Measurements from ENCODE around the gene SEPTIN10.

SEPTIN10 gene

DNA sequence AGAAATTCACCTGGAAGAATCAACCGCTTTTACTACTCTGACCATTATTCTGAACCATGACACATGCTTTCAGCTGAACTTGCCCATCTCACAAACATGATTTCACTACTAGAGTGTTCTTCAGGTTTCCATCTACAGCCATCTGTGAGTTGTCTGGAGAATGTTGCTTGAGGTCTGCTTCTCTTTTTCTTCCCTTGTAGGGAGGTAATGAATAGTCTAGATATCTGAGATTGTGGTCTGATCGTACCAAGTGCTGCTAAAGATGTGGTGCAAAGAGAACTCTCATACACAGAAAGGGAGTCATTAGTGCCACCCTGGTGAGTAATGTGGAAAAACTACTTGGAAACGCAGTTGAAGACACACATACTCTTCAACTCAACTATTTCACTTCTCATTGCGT is 10.6 kb upstream of the SEPTIN10 start:
- POLR2A ChIA-PET (ENCODE audit: low non-redundant PET), result no interaction called here
- TF ChIP-seq, protein P1, sequence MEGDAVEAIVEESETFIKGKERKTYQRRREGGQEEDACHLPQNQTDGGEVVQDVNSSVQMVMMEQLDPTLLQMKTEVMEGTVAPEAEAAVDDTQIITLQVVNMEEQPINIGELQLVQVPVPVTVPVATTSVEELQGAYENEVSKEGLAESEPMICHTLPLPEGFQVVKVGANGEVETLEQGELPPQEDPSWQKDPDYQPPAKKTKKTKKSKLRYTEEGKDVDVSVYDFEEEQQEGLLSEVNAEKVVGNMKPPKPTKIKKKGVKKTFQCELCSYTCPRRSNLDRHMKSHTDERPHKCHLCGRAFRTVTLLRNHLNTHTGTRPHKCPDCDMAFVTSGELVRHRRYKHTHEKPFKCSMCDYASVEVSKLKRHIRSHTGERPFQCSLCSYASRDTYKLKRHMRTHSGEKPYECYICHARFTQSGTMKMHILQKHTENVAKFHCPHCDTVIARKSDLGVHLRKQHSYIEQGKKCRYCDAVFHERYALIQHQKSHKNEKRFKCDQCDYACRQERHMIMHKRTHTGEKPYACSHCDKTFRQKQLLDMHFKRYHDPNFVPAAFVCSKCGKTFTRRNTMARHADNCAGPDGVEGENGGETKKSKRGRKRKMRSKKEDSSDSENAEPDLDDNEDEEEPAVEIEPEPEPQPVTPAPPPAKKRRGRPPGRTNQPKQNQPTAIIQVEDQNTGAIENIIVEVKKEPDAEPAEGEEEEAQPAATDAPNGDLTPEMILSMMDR (conservative IDR thresholded peaks at IDR 0.05; ENCODE audit: low read depth), result no peak
- CTCF ChIA-PET, result no interaction called here
- H3K27ac ChIP-seq, result no peak overlapping the region
- no peak for DNase-seq (ENCODE audit: low spot score)

DNA sequence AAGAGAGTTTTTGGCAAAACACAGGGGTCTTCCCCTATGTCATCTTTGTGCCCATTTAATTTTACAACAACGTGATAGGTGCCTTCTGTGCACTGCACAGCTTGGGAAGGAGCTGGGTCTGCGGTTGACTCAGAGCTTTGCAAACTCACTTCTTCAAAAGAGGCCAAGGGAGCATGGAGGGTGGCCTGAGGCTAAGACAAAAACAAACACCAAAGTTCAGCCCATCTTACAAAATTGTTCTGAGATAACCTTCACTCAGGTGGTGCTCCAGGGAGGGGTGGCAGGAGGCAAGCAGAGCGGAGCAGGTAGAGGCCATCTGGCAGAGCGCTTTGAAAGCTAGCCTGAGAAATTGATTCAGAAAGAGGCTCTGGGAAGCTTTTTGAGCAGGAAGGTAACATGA is 10.2 kb upstream of the SEPTIN10 start:
- ChIA-PET POLR2A (ENCODE audit: low non-redundant PET) (no interaction called here), CTCF (interaction anchor here (0.7 kb wide), 1 partner anchor 8 kb away, joined by 3 read pairs; no protein-coding TSS in a partner anchor)
- DNase-seq (ENCODE audit: low spot score), result no peak

DNA sequence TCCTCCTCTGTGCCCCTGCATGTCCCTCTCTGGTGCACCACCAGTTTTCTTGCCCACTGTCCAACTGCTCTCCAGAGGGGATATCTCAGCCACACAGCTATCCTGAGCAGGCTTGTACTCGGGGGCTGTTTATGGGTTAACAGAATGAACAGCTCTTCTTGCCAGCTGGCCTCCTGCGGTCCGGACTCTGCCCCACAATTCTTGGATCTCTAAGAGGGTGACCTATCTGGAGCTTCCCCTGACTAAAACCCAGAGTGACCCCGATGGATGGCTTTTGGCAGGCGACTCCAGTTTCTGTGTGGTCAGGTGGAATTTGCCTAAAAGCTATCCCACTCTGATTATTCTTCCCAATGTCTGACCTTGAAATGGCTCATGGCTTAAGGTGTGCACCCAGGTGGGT is 9.5 kb upstream of the SEPTIN10 start:
- CTCF ChIA-PET, result interaction anchor here (0.7 kb wide), 1 partner anchor 8 kb away, joined by 3 read pairs; no protein-coding TSS in a partner anchor
- TF ChIP-seq, protein P1 (conservative IDR thresholded peaks at IDR 0.05; ENCODE audit: low read depth), result no peak
- DNase-seq (ENCODE audit: low spot score), result no peak
- no peak overlapping the region for H3K27ac ChIP-seq
- POLR2A ChIA-PET (ENCODE audit: low non-redundant PET), result no interaction called here

More for the DNA sequence above, 10.2 kb upstream of the SEPTIN10 start:
- TF ChIP-seq, protein P1 (conservative IDR thresholded peaks at IDR 0.05; ENCODE audit: low read depth), result no peak
- H3K27ac ChIP-seq, result no peak overlapping the region

DNA sequence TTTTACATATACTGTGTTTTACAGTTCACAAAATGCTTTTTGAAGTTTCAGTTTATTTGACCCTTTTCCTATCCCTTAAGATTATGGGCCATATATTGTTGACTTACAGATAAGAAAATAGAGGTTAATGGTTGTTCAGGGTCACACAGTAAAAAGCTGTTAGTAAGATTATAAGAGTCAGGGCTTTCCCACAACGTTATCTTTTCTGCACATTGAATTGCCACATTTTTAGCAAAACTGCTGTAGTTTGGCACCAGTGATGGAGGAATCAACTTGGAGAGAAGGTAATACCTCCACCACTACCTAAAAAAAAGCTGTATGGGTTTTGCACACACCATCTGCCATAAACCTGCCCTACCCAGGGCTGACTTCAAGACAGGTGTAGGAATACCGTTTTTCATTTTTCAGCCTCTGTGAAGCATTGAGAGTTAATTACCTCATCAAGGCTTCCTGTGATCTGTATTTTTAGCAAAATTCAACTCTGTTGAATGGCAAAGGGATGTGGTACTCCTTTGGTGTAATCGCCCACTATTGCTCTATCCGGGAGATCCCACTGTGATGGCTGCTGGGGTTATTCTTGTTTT is 5.4 kb upstream of the SEPTIN10 start:
- CTCF ChIA-PET, result no interaction called here
- POLR2A ChIA-PET (ENCODE audit: low non-redundant PET), result interaction anchor here (0.8 kb wide), 1 partner anchor 112 kb away, joined by 3 read pairs; no protein-coding TSS in a partner anchor
- TF ChIP-seq, protein P1 (conservative IDR thresholded peaks at IDR 0.05; ENCODE audit: low read depth), result no peak
- no peak overlapping the region for H3K27ac ChIP-seq
- no peak for DNase-seq (ENCODE audit: low spot score)

DNA sequence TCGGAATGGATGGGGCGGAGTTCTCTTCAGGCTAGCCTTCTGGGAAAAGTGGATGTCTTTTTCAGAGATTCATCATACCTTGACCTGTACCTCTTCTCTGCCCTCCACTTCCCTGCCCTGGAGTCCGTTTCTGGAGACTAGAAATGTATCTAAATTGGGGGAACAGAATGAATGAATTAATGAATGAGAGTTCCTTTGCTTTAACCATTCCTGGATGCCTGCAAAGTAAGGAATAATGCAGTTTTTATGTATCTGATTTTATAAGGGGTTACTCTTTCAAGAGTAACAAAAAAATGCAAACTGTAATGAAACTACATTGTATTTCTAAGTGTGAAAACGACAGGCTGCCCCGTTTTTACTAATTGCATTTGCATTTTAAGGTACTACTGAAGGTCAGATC is 2.4 kb upstream of the SEPTIN10 start:
- CTCF ChIA-PET, result interaction anchor here (0.7 to 2.3 kb wide), 2 partner anchors 60 to 99 kb away, joined by 3 to 20 read pairs; no protein-coding TSS in a partner anchor
- TF ChIP-seq, protein P1 (conservative IDR thresholded peaks at IDR 0.05; ENCODE audit: low read depth), result no peak
- no peak overlapping the region for H3K27ac ChIP-seq
- no peak for DNase-seq (ENCODE audit: low spot score)
- POLR2A ChIA-PET (ENCODE audit: low non-redundant PET), result interaction anchor here (0.8 kb wide), 1 partner anchor 87 kb away, joined by 3 read pairs; no protein-coding TSS in a partner anchor

DNA sequence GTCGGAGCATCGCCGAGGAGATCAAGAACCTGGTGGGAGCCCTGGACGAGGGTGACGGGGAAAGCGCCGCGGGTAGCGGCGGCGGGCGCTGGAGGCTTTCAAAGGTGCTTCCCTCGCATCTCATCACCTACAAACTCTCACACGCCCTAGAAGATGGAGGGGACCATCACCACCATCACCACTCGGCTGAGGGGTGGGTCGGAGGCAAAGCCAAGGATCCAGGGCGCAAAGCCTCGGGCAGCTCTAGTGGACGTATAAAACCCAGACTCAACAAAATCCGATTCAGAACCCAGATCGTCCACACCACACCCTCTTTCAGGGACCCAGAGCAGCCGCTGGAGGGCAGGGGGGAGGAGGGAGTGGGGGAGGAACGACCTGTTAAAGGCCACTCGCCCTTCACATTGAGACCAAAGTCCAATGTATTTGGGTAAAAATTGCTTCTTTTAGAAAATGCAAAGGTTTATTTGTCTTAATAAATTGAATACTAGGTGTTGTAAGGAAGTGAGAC is 1.9 kb upstream of the SEPTIN10 start:
- peak overlapping the region; percentile 100 for H3K27ac ChIP-seq
- CTCF ChIA-PET, result interaction anchor here (0.7 to 2.3 kb wide), 3 partner anchors 8 to 99 kb away, joined by 3 to 20 read pairs (median 3); no protein-coding TSS in a partner anchor
- POLR2A ChIA-PET (ENCODE audit: low non-redundant PET), result interaction anchor here (0.8 kb wide), 1 partner anchor 87 kb away, joined by 3 read pairs; no protein-coding TSS in a partner anchor
- DNase-seq (ENCODE audit: low spot score), result peak; percentile 44
- TF ChIP-seq, protein P1 (conservative IDR thresholded peaks at IDR 0.05; ENCODE audit: low read depth), result peak; percentile 39

Measured in RWPE1 (cell line).